Measurements from ENCODE around the gene TSPAN32.

The TSPAN32 gene

GRCh38 chr11:2314136-2314524, 12.3 kb downstream of the TSPAN32 start:
- DNase-seq (ENCODE audit: extremely low spot score): no peak
- ChIA-PET CTCF (interaction anchor here (1.1 to 1.2 kb wide), 2 partner anchors 9 to 107 kb away, joined by 3 to 4 read pairs; no protein-coding TSS in a partner anchor), POLR2A (no interaction called here)
- TF ChIP-seq CTCF (IDR thresholded peaks at IDR 0.05; ENCODE audit: control extremely low read depth, extremely low read depth, low read depth, missing control alignments): no peak

GRCh38 chr11:2314525-2315394, 12.9 kb downstream of the TSPAN32 start:
- ChIA-PET CTCF (interaction anchor here (1.1 to 3.6 kb wide), 2 partner anchors 10 to 106 kb away, joined by 3 to 15 read pairs; no protein-coding TSS in a partner anchor), POLR2A (no interaction called here)
- DNase-seq (ENCODE audit: extremely low spot score): no peak
- TF ChIP-seq CTCF (IDR thresholded peaks at IDR 0.05; ENCODE audit: control extremely low read depth, extremely low read depth, low read depth, missing control alignments): no peak

DNA sequence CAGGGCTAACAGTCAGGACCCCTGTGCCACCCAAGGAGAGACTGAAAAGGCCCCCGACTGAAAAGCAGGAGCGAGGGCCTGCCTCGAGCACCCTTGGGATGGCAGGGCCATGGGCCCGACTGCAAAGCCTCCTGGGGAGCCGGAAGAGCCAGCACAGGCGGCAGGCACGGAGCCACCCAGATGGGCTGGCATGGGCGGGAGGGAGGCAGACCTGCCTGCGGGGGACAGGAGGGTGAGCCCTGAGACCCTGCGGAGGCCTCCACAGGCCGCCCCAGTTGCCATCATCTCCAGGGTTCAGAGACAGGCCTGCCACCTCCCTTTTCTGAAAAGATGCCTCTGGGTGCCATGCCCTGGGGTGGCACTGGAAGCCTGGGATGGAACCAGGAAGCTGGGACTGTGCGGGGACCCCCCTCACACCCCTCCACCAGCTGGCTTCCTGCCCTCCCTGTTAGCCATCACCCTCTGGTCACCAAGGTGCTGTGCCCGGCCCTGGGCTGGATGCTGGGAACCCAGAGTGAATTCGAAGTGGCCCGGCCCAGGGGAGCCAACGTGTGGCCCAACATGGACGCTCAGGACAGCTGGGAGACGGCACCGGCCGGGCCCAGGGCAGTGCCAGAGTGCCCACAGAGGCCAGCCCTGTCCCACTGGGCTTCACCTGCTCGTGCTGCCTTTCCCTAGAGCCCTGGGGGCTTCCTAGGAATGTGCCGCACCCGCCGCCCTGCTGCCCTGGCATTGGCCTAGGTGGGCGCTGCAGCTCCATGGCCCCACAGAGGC, 13.8 kb downstream of the TSPAN32 start:
- ChIA-PET CTCF (interaction anchor here (3.6 kb wide), 1 partner anchor 10 kb away, joined by 15 read pairs; no protein-coding TSS in a partner anchor), POLR2A (no interaction called here)
- no peak for DNase-seq (ENCODE audit: extremely low spot score)
- no peak for TF ChIP-seq CTCF (IDR thresholded peaks at IDR 0.05; ENCODE audit: control extremely low read depth, extremely low read depth, low read depth, missing control alignments)

DNA sequence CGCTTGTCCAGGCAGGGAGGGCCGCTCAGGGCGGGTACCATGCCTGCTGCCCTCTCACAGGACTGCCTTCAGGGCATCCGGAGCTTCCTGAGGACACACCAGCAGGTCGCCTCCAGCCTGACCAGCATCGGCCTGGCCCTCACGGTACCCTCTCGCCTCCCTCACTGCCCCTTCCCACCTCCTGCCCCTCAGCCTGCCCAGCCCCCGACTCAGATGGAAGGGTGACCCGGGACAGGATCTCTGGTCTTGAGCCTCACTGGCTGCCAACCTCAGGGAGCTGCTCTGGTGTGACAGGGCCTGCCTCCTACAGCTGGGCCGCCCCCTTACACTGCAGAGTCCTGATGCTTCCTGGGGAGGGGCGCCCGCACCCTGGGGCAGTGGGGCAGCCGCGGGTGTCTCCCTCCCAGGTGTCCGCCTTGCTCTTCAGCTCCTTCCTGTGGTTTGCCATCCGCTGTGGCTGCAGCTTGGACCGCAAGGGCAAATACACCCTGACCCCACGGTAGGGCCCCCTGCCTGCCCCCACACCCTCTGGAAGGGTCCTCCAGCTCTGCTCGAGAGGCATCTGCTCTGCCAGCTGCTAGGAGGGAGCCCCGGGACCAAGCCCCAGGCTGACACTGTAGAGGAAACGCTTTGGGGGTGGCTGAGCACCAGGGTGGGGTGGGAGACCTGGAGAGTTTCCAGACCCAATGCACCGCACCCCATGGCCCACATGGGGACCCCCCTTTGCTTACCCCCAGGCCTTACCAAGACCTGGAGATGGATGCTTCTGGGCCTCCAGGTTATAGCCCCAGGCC, 14.6 kb downstream of the TSPAN32 start:
- POLR2A ChIA-PET: no interaction called here
- no peak for TF ChIP-seq CTCF (IDR thresholded peaks at IDR 0.05; ENCODE audit: control extremely low read depth, extremely low read depth, low read depth, missing control alignments)
- DNase-seq (ENCODE audit: extremely low spot score): no peak
- CTCF ChIA-PET: interaction anchor here (0.7 to 3.6 kb wide), 6 partner anchors 11 to 573 kb away, joined by 3 to 15 read pairs (median 3); no protein-coding TSS in a partner anchor

GRCh38 chr11:2316963-2317244, 15.1 kb downstream of the TSPAN32 start:
- POLR2A ChIA-PET: no interaction called here
- CTCF ChIA-PET: interaction anchor here (0.7 to 3.6 kb wide), 6 partner anchors 12 to 572 kb away, joined by 3 to 15 read pairs (median 3); no protein-coding TSS in a partner anchor
- DNase-seq (ENCODE audit: extremely low spot score): no peak
- no peak for TF ChIP-seq CTCF (IDR thresholded peaks at IDR 0.05; ENCODE audit: control extremely low read depth, extremely low read depth, low read depth, missing control alignments)

All from GM10248 (cell line).